LHCN-M2 (cell line): ENCODE measurements around the gene LCN6. TPM values are rescaled to one million over a fixed set of nuclear protein-coding genes. Genes with fewer than 3 reads are reported as not detected.
A peak's percentile ranks its signal among the peaks of the same experiment; 100 is the strongest.
"Not testable (repeated sequence)": the region's sequence is repeated elsewhere in the genome, so short reads cannot be mapped to it uniquely, and the experiment has no call there.

ENCODE experiments used
- DNase-seq: peaks from one replicate; pipeline ENCODE4 v3.0.0-alpha.2; 2012; ENCODE audit warnings: low read depth
- total RNA-seq: library from RNA; depleted of rRNA; stranded (reverse); fragments of >200 nt; gene quantifications from 2 replicates; pipeline ENCODE4 v1.2.3, GENCODE V29; 2014

Gene LCN6
- total RNA-seq, 1 experiment from 2014 or later, result not detected

DNA sequence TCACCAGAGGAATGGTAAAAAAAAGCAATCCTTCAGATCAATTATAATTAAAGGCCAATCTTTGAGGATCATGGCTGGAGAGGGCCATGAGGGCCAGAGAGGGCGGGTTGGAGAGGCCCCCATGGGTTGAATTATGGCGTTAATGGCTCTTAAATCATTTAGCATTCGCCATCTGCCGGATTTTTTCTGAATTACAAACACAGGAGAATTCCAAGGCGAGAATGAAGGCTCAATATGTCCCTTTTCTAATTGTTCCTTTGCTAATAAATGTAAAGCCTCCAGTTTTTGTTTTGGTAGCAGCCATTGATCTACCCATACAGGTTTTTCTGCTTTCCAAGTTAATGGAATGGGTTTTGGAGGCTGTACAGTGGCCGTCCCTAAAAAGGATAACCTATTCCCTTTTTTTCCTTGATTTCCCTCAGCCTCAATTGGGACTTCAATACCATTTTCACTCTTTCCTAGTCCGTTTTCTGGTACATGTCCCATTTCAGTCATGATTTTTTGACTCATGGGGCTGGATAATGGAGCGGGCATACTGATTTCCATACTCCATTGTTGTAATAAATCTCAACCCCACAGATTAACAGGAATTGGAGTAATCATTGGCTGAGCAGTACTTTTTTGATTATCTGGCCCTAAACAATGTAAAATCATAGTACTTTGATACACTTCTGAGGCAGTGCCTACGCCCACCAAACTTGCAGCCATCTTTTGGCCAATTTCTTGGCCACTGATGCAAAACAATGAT lies 36.1 kb upstream of the LCN6 start:
- no peak for DNase-seq

DNA sequence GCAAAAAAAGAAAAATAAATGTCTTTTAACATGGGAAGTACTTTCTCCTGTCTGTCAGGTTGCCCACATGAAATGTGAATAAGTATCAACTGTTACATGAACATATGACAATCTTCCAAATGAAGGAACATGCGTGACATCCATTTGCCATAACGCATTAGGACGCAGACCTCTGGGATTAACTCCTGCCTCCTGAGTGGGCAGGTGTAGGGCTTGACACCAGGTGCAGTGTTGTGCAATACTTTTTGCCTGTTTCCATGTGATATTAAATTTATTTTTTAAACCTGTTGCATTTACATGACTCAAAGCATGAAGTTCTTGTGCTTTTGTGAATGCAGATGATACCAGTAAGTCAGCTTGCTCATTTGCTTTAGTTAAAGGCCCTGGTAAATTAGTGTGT lies 34.1 kb upstream of the LCN6 start:
- DNase-seq, result no peak

DNA sequence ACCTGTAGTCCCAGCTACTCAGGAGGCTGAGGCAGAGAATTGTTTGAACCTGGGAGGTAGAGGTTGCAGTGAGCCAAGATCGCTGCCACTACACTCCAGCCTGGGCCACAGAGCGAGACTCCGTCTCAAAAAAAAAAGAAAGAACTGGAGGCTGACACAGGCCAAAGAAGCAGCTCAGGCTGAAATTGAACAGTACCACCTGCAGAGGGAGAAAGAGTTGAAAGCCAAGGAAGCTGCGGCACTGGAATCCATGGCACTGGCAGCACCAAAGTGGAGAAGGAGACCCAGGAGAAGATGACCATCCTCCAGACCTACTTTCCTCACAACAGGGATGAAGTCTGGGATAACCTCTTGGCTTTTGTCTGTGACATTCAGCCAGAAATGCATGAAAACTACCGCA lies 31.5 kb upstream of the LCN6 start:
- no peak for DNase-seq

DNA sequence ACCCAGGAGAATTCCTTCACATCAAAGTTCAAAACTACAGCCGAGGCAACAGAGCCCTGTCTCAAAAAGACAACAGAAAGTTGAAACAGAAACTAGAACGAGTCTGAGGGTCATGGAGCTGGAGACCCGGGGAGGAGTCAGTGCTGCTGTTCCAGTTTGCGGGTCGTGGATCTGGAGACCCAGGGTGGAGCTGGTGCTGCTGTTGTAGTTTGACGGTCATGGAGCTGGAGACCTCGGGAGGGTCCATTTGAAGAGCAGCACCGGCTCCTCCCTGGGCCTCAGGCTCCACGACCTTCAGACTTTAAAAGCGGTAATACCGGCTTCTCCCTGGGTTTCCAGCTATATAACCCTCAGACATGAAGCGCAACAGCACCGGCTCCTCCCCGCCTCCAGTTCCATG lies 29.0 kb upstream of the LCN6 start:
- DNase-seq, result no peak

DNA sequence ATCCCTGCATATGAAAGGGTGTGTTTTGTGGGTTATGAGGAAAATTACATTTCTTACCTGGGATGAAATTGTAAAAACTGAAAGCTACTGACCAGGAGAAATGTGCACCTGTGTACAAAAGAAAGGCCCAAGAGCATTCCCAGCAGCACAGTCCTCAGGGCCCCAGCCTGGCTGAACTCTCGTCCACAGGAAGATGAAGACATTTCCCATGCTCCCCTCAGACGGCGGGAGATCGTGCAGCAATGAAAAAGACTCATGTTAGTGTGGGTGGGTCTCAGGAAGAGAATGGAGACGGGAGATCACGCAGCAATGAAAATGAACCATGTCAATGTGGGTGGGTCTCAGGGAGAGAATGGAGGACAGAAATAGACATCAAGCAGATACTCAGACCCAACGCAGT lies 28.6 kb upstream of the LCN6 start:
- DNase-seq, result no peak

DNA sequence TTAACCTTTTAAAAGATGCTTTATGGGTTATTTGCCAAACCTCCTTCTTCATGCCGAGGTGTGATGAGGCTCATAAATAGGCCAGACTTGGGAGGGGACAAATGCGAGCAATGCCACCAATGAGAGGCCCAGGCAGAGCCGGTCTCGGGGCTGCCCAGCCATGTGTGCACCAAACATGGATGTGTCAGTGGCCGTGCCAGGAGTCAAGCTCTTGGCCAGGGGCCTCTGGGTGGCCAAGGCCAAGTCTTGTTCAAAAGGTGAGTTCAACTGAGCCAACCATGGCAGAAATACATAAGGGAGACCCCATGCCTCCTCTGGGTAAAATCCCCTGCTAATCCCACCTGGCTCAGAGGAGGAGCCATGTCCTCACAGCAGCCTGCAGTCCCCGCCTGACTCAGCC lies 26.9 kb upstream of the LCN6 start:
- DNase-seq, result no peak

DNA sequence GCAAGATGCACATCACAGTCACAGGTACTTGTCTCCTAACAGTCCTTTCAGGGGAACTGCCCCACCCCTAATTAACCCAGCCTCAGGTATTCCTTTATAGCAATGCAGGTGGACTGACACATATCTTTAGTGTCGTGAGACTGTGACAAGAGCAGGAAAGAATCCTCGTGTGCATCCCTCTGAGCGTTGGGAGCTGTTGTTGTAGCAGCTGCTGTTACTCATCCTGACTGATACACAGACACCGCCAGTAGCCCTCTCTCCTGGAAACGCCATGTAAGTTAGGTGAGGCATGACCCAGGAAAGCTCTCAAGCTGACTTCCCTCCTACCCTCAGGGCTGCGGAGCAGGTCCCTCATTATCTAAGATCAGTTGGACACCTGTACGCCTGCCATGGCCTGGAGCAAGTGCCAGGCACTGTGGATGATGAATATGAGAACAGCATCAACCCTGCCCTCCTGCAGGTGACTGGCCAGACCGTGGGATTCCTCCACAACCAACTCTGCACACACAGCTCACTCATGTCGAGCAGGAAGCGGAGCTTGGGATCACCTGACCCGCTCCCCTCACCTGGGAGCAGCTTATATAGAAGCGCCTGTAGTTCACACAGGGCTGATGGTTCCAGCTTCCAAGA lies 26.2 kb upstream of the LCN6 start:
- DNase-seq, result no peak

DNA sequence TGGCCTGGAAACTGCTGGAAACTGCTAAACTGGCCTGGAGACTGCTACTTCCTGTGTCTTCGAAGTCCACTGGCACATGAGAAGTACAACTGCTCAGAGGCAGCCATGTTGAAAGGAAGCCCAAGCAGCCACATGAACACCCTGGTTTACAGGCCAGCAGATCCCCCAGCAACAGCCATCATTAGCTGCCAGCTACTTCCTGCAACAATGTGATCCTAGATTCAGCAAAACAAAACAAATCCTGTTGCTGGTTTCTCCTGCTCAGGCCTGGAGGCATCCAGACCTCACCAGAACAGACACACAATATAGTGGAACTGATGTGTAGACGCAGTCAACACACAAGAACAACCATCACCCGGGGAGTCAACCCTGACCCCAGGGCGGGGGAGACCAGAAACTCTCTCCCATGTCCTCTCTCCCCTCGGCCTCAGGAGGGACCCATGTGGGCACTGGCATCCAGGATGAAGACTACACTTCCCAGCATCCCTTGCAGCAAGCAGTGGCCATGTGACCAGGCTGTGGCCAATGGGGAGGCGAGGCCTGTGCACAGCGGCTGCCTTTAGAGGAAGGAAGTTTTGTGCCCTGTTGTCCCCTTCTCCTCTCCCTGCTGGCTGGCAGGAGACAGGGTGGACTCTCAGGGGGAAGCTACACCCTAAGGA lies 25.2 kb upstream of the LCN6 start:
- DNase-seq, result no peak

DNA sequence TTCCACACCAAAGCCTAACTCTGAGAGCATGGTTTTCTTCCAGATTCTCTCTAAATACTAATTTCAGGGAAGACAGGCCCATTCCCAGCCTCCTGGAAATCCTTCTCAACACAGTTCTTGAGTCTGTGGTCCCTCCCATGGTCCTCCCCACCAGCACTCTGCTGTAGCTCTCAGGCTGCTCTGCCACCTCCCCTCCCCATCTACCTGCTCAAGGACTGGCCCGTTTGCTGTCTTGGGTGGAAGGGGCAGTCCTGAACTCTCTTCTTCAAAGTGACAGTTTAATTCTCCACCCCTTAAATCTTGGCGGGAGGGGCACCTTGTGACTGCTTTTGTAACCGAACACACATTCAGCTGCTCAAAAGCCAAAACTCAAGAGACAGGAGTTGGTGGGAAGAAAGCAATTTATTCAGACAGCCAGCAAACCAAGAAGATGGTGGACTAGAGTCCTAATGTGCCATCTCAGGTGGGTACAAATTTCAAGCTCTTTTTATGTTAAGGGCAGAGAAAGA lies 23.6 kb upstream of the LCN6 start:
- no peak for DNase-seq

DNA sequence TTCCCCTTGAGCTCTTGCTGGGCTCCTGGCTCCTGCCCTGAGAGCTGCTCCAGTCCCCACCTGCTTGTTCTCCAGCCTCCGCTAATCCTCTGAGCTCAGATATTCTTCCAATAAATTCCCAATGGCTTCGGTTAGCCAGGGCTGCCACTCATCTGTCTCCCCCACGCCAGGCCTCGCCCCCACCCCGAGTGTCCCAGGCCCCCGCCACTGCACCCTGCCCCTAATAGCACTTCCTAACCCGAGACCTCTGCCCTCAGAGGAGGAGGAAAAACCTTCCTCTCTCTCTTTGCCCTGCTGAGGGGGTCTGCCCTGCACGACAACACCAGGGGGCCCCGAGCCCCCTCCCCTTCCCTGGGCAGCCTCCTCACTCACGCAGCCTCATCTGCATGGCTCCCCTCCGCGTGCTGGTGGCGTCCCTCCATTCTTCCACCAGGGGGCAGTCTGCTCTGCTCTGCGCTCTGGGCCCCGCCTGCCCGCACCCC lies 21.4 kb upstream of the LCN6 start:
- no peak for DNase-seq

DNA sequence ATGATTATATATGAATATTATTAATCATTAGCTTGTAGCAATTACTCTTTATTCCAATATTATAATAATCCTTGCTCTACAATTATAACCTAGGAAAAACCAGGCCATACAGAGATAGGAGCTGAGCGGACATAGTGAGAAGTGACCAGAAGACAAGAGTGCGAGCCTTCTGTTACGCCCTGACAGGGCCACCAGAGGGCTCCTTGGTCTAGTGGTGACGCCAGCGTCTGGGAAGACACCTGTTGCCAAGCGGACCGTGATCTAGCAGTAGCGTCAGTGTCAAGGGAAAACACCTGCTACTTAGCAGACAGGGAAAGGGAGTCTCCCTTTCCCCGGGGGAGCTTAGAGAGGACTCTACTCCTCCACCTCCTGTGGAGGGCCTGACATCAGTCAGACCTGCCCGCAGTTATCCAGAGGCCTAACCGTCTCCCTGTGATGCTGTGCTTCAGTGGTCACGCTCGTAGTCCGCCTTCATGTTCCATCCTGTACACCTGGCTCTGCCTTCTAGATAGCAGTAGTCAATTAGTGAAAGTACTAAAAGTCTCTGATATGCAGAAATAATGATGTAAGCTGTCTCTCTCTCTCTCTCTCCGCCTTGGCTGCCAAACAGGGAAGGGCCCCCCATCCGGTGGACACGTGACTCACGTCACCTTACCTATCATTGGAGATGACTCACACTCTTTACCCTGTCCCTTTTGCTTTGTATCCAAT lies 18.2 kb upstream of the LCN6 start:
- DNase-seq, result peak; percentile 50

DNA sequence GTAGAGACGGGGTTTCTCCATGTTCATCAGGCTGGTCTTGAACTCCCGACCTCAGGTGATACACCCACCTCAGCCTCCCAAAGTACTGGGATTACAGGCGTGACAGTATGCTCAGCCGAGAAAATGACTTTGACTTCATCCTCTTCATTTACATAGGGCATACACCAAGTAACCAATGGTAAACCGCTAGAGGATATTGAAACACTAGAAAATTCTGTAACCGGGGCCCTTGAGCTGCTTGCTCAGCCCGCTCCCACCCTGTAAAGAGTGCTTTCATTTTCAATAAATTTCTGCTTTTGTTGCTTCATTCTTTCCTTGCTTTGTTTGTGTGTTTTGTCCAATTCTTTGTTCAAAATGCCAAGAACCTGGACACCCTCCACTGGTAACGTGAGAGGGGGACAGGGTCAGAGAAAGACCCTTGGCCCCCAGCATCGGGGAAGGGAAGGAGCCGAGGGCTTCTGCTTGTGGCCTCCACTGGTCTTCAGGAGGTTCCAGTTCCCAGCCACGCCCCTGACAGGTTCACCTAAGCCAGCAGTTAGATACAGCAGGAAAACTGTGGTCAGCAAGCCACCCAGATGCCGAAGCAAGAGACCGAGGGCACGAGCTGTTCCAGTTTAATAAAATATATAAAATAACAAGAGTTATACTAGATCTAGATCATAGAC lies 17.6 kb upstream of the LCN6 start:
- DNase-seq, result not testable (repeated sequence)

DNA sequence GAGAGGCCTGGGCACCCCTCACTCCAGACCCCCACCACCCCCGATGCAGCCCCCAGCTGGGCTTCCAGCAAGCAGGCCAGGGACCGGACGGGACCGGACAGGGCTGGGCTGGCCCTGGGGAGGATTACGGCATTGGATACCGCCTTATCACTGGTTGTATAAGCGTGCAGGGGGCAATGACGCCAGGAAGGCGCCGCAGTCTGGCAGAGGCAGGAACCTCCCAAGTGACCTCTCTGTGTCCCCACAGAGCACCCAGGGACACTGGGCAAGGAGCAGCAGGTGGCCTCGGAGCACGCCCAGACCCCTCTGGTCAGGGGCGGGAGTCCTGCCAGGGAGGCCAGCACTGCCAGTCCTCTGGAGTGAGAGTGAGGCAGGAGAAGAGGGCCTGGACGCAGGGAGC lies 16.7 kb upstream of the LCN6 start:
- no peak for DNase-seq

DNA sequence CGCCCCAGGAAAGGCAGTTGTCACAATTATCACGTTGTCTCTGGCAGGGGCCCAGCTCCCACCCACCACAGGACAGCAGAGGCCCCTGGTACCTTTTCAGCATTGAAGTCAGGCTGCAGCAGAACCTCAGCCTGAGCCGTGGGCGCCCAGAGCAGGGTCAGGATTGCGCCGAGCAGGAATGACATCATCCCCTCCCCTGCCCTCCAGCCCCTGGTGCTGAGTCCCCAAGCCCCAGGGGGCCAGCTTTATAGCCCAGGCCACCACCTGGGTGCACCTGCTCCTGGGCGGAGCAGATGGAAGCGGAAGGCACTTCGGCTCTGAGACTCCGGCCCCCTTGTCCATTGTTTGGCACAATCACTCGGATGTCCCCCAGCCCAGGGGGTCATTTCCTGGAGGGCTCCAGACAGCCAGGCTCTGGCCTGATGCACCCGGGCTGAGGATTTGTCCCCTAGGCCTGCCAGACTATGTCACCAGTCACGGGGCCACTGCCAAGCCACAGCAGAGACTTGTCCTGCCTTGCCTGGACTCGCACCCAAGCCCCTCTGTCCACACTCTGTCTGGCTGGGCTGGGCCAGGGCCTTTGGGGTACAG lies 16.1 kb upstream of the LCN6 start, which contains the start of gene LCN15:
Gene LCN15 (minus strand): TSS at position 218 of the 591 bp plus-strand sequence. CDS start 30 bp downstream, at position 188.
- no peak for DNase-seq

DNA sequence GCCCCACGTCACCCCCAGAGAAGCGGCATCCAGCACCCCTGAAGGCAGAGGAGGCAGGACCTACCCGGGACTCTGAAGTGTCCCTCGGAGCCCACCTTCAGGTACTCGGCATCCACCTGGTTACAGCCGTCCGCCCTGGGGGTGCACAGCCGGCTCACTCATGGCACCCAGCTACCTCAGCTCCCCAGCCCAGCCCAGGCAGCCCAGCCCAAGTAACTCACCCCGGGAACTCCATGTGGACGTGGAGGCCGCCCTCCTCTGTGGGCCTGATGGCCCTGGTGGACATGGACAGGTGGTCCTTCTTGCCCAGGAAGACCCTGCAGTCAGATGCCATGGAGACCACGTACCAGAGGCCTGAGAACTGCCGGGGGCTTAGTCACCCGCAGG lies 15.3 kb upstream of the LCN6 start:
- no peak for DNase-seq

DNA sequence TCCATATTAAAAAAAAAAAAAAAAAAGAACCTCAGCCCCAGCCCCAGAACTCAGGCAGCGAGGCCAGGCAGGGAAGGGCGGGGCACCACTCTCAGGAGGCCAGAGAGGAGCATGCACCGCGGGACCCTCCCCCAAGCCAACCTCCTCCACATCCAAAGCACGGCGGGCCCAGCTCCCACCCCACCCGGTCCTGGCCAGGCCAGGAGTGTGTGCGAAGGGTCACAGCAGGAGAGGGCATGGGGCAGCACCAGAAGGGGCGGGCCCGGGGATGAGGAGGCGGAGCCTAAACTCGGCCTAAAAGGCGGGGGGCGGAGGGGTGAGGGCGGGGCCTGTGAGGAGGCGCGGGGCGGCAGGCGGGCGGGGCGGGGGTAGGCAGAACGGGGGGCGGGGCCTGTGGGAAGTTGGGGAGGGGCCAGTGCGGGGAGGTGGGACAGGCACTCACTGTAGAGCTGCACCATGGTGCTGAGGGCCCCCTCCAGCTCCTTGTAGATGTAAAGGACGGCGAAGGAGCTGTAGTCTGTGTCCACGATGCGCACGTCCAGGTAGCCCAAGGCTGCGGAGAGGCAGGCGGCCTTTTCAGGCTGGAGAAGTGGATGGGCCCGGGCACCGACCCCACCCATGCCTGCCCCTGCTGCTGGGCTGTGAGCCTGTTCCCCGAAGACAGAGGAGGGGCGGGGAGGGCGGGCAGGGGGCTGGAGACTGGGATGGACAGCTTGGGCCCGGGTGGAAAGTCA lies 14.8 kb upstream of the LCN6 start:
- no peak for DNase-seq

DNA sequence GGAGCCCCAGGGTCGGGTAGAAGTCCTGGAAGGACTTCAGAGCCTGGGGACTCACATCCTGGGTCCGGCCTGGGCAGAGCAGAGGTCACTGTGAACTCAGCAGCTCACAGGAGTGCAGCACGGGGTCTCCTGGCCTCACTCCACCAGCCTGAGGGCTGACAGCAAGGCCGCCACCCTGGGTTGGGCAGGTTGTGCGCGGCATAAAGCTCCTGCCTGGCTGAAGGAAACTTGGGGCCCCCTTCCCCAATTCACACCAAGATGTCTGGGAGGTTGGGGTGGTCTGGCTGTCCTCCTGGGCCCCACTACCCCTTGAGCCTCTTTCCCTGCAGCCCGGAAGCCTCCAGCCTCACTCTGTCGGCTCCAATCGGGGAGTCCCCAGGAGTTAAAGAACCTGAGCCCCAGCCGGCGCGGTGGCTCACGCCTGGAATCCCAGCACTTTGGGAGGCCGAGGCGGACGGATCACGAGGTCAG lies 13.9 kb upstream of the LCN6 start:
- no peak for DNase-seq

DNA sequence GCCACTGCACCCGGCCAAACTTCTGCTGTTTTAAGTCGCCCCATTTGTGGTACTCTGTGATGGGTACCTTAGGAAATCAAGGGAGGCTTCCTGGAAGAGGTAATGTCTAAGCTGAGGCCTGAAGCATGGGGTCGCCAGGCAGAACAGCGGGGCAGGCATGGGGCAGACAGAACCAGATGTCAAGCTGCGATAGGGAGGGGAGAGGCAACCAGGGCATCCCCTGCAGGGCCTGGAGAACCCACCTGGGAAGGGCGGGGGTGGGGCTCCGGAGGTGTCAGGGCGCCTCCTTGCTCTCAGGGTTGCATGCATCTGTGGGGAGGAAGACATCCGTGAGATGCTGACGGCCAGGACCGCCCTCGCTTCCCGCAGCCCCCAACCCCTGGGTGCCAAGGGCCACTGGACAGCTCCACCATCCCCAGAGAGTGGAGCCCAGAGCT lies 13.2 kb upstream of the LCN6 start:
- DNase-seq, result no peak

DNA sequence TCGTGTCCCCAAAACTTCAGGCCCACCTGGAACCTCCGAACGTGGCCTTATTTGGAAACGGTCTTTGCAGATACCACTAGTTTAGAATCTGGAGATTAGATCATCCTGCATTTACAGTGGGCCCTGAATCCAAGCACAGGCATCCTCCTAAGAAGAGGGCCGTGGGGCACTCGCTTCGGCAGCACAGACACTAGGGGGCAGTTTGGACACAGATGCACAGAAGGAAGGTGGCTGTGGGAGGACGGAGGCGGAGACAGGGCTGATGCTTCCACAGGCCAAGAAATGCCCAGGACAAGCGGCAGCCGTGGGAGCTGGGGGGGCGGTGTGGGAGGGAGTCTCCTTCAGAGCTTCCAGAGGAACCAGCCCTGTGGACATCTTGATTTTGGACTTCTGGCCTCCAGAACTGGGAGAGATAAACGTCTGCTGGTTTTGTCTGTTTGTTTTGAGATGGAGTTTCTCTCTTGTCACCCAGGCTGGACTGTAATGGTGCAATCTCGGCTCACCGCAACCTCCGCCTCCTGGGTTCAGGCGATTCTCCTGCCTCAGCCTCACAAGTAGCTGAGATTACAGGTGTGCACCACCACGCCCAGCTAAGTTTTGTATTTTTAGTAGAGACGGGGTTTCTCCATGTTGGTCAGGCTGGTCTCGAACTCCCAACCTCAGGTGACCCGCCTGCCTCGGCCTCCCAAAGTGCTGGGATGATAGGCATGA lies 12.7 kb upstream of the LCN6 start:
- peak; percentile 53 for DNase-seq
